T1000 (cell line): Measurements from ENCODE around the gene TTLL8.

Experiments used
- DNase-seq: peaks from one replicate; lab custom pipeline; 2025; ENCODE audit warnings: mixed read lengths; lab: John Stamatoyannopoulos, UW

The TTLL8 gene

GRCh38 chr22:50041361-50042065 lies 16.6 kb downstream of the TTLL8 start:
- no peak for DNase-seq

DNA sequence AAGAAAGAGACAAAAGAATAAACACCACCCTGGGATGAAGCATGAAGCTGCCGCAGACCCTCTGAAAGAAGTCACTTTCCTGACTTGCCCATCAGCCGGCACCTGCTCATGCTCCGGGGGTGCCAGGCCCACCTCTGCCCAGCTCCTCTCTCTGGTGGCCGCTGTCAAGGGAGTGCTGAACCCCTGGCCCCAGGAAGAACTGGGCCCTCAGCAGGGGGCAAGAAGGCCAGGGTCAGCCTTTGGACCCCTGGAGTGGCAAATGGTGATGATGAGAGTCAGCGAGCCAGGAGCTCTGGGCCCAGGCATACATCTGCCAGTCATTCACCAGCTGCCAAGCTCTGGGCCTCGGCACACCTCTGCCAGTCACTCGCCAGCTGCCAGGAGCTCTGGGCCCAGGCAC lies 17.4 kb downstream of the TTLL8 start:
- DNase-seq: no peak

DNA sequence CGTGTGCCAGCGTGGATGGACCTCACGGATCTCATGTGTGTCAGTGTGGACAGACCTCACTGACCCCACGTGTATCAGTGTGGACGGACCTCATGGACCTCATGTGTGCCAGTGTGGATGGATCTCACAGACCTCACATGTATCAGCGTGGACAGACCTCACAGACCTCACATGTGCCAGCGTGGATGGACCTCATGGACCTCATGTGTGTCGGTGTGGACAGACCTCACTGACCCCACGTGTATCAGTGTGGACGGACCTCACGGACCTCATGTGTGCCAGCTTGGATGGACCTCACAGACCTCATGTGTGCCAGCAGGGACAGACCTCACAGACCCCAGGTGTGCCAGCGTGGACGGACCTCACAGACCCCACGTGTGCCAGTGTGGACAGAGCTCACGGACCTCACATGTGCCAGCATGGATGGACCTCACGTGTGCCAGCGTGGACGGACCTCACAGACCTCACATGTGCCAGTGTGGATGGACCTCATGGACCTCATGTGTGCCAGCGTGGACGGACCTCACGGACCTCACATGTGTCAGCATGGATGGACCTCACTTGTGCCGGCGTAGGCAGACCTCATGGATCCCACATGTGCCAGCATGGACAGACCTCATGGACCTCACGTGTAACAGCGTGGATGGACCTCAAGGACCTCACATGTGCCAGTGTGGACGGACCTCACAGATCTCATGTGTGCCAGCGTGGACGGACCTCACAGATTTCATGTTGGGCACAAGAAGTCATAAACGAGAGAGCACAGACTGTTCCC lies 18.2 kb downstream of the TTLL8 start:
- DNase-seq: no peak

GRCh38 chr22:50035976-50036724 lies 21.9 kb downstream of the TTLL8 start:
- no peak for DNase-seq

DNA sequence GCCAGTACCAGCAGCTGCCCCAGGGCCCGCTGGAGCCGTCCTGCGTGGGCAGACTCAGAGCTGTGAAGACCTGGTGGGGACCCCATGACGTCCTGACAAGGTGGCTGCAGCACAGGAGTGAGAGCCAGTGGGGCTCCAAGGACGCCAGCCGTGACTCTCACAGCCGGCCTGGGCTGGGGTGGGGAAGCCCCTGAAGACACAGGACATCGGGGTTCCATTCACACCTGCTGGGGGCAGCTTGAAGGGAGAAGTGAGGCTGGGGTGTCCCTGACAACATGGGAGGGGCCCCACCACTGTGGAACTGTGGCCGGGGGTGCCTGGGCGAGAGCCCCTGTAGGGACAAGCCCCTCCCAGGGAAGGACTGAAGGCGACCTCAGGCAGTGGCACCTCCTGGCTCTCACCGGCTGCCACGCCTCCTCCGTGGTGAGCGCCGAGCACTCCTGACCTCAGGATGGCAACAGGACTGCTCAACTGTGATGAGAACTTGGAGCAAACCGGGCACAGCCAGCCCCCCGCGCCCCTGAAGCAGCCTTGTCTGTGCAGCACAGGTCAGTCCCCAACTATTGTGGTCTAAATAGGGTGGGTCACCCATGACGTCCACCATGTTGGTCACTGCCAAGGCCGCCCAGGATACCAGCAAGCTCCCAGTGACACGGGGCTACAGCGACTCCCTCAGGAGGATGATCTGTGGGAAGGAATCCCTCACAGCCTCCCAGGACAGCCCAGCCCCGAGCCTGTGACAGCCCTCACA lies 22.8 kb downstream of the TTLL8 start:
- no peak for DNase-seq

DNA sequence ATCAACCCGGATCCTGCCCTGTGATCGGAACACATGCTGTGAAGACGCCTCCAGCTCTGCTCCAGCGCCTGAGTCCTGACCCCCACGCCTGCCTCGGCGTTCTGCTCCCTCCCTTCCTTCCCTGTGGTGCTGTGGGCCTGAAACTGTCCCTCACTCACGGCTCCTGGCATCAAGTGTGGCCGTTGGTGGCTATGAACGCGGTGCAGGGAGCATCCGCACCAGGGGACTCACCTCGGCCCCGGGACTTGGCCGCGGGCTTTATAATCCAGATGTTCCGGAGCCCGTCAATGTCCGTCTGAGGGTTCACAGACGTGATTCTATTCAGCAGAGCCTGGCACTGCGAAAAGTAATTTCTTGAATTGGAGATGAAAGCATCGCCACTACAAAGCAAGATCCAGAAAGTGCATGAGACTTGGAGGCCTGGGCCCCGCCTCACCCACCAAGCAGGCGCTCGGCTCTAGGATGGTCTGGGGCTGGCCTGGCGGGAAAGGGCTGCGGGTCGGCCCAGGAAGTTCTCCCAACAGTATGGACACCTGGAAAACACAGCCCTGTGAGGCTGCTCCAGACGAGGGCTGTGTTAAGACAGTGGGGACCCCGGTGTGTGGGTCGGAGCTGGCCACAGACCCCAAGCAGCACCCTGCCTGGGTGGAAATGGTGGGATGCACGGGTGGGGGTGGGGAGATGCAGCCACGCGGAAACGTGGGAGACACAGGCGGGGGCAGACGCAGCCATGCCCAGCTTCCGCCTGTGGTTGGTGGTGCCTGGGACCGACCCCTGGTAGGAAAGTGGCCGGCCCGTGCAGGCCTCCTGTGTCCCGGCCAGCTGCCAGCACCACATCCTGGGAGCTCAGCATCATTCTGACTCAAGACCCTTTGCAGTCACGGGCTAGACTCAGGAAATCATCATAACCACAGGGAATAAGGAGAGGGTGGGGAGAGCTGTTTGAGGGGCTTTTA lies 23.7 kb downstream of the TTLL8 start:
- no peak for DNase-seq

DNA sequence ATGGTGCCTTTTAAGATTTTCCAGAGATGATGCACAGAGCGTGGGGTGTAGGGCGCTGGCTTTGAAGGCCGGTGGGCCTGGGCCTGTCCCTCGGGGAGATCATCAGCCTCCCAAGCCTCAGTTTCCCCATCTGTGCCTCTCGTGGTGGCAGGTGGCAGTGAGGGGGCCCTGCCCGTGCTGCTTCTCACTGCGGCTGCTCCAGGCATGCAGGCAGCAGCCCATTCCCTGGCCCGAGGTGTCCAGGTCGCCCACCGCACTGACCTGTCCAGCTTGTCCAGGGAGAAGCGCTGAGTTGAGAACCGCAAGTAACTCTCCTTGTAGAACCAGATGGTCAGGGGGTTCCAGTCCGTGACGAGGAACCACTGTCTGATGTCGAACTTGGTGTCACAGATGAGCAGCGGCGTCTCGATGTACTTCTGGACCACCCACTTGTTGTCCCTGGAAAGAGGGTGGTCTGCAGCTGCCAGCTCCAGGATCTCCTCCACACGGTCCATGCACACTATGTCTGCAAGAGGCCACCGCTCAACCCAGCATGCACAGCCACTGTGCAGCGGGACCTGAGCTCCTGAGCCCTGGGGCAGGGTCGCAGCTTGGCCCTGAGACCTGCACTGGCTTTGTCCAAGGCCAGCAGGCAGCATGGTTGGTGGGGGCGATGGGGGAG lies 25.0 kb downstream of the TTLL8 start:
- DNase-seq: no peak

GRCh38 chr22:50032109-50032871 lies 25.8 kb downstream of the TTLL8 start:
- no peak for DNase-seq

- no peak for DNase-seq
Measured at GRCh38 chr22:50031189-50032091, 26.7 kb downstream of the TTLL8 start.

DNA sequence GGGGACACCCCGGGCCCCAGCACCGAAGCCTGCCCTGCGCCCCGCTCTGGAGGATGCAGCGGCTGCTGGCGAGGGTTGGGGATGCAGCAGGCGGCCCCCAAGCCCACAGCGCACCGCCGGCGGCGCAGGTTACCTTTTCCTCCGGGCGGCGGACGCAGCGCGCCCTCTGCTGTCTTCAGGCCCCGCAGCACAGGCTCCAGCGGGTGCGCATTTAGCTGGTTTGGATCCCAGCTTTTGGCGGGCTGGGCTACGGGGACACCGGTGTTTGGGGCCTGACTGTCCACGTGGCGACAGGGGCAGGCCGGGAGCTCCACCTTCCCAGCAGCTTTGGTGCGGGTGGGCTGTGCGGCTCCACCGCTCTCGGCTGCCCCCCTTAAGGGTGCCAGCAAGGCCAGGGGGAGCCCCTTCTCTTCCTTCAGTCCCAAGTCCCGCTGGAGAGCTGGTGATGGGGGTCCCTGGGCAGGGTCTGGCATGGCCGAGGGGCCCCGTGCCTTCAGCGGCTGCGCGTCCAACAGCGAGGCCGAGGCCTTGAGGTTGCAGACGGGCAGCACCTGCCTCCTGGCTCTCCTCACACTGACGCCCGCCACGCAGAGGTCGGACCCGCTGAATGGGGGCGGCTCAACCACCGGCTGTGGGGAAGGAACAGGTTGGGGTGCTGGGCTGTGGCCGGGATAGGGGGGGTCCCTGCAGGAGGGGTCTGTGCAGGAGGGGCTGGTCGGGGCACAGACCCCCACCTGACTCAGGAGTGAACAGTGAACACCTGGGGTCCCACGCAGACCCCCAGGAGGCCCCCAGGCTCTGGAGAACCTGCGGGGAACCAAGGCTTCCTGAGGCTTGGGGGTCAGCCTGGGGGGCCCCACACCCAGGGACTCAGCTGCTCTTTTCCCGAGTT lies 27.6 kb downstream of the TTLL8 start:
- no peak for DNase-seq

- no peak for DNase-seq
Measured at GRCh38 chr22:50027639-50028537, 30.2 kb downstream of the TTLL8 start.

GRCh38 chr22:50025993-50026392 lies 32.1 kb downstream of the TTLL8 start:
- no peak for DNase-seq

DNA sequence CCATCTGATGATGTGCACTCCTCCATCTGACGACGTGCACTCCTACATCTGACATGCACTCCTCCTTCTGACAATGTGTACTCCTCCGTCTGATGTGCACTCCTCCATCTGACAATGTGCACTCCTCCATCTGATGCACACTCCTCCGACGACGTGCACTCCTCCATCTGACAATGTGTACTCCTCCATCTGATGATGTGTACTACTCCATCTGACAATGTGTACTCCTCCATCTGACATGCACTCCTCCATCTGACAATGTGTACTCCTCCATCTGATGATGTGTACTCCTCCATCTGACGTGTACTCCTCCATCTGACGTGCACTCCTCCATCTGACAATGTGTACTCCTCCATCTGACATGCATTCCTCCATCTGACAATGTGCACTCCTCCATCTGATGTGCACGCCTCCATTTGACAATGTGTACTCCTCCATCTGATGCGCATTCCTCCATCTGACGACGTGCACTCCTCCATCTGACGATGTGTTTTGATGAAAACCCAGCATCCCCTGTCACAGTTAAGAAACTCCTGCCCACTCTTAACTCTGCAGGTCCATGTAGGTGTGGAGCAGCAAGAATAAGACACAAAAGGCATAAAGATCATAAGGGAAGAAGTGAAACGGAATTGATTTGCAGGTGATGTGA lies 35.8 kb downstream of the TTLL8 start:
- no peak for DNase-seq

DNA sequence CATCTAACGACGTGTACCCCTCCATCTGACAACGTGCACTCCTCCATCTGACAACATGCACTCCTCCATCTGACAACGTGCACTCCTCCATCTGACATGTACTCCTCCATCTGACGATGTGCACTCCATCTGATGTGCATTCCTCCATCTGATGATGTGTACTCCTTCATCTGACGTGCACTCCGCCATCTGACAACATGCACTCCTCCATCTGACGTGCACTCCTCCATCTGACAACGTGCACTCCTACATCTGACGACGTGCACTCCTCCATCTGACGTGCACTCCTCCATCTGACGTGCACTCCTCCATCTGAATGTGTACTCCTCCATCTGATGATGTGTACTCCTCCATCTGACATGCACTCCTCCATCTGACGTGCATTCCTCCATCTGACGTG lies 37.5 kb downstream of the TTLL8 start:
- no peak for DNase-seq

DNA sequence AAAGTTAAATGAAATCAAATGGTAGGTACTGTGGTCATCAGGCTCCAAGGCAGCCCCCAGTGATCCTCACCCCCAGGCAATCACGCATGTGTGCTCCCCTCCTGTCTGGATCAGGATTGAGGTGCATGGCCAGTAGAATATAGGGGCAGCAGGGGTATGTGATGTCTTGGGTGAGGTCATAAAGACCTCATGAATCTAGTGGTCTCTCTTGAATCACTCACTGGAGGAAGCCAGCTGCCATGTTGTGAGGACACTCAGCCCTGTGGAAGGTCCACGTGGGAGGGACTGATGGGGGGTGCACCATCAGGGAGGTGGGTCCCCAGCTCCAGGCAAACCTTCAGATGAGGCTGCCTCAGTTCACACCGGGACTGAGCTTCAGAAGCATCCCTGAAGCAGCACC lies 38.8 kb downstream of the TTLL8 start:
- DNase-seq: no peak
